Neural cell (in vitro differentiated cells): ENCODE measurements around the gene LRRC49. TPM values are rescaled to one million over a fixed set of nuclear protein-coding genes. Genes with fewer than 3 reads are reported as not detected.

Experiments
- H2AFZ ChIP-seq: fragments of 200-600, 300-800 bp; sonication (generic), shearing (Covaris generic); 2 replicates; pipeline ENCODE4 v1.6.0; 2014; ENCODE audit warnings: low read depth, mild to moderate bottlenecking, antibody characterized with exemption, low read length, moderate library complexity
- H3F3A ChIP-seq: fragments of 200-600 bp; shearing (Covaris generic); 2 replicates; pipeline ENCODE4 v1.6.1; 2016; ENCODE audit warnings: mild to moderate bottlenecking, moderate library complexity, mixed read lengths, antibody characterized with exemption, low read length; ENCODE audit not compliant: insufficient read depth, poor library complexity, severe bottlenecking
- H3K27ac ChIP-seq: fragments of 200-600, 300-800 bp; sonication (generic), shearing (Covaris generic); 2 replicates; pipeline ENCODE4 v1.5.1; 2014; ENCODE audit warnings: mild to moderate bottlenecking, low read length, moderate library complexity
- H3K27me3 ChIP-seq: fragments of 300-800, 200-600 bp; sonication (generic), shearing (Covaris generic); 2 replicates; pipeline ENCODE4 v1.6.0; 2014; ENCODE audit warnings: mild to moderate bottlenecking, low read depth, low read length, moderate library complexity; ENCODE audit not compliant: insufficient read depth
- H3K36me3 ChIP-seq: fragments of 300-800, 200-600 bp; sonication (generic), shearing (Covaris generic); 2 replicates; pipeline ENCODE4 v1.5.1; 2014; ENCODE audit warnings: mild to moderate bottlenecking, antibody characterized with exemption, low read length, moderate library complexity; ENCODE audit not compliant: insufficient read depth
- H3K4me2 ChIP-seq: fragments of 300-800, 200-600 bp; sonication (generic), shearing (Covaris generic); 2 replicates; pipeline ENCODE4 v1.6.0; 2014; ENCODE audit warnings: mild to moderate bottlenecking, low read length
- H3K4me3 ChIP-seq: fragments of 300-800, 200-600 bp; sonication (generic), shearing (Covaris generic); 2 replicates; pipeline ENCODE4 v1.5.1; 2014; ENCODE audit warnings: mild to moderate bottlenecking, low read length, moderate library complexity
- H3K79me2 ChIP-seq: fragments of 200-600 bp; shearing (Covaris generic); replicated peaks from 2 replicates; pipeline ENCODE4 v1.6.0; 2014; ENCODE audit warnings: mild to moderate bottlenecking, low read length, moderate library complexity; ENCODE audit not compliant: insufficient read depth
- H3K9ac ChIP-seq: fragments of 300-800, 200-600 bp; sonication (generic), shearing (Covaris generic); 2 replicates; pipeline ENCODE4 v1.6.1; 2016; ENCODE audit warnings: mild to moderate bottlenecking, low read length, mixed read lengths
- H3K9me2 ChIP-seq: fragments of 200-600 bp; shearing (Covaris generic); 2 replicates; pipeline ENCODE4 v1.6.1; 2016; ENCODE audit warnings: mild to moderate bottlenecking, low read length, mixed read lengths; ENCODE audit not compliant: insufficient read depth
- H3K9me3 ChIP-seq: fragments of 200-600, 300-800 bp; sonication (generic), shearing (Covaris generic); 2 replicates; pipeline ENCODE4 v1.6.1; 2016; ENCODE audit warnings: mild to moderate bottlenecking, mixed run types, low read length, moderate library complexity, mixed read lengths
- H4K20me1 ChIP-seq: fragments of 200-600 bp; shearing (Covaris generic); 2 replicates; pipeline ENCODE4 v1.6.1; 2016; ENCODE audit warnings: mild to moderate bottlenecking, mixed run types; ENCODE audit not compliant: insufficient read depth
- CTCF ChIP-seq: fragments of 450-650 bp; IDR thresholded peaks from 2 replicates; pipeline ENCODE4 v1.5.1; 2014; ENCODE audit warnings: antibody characterized with exemption, mild to moderate bottlenecking, moderate library complexity; ENCODE audit not compliant: poor library complexity, severe bottlenecking
- EP300 ChIP-seq: fragments of 450-650 bp; conservative IDR thresholded peaks from 2 replicates; pipeline ENCODE4 v1.6.1; 2014; ENCODE audit warnings: antibody characterized with exemption, mild to moderate bottlenecking, moderate library complexity; ENCODE audit not compliant: poor library complexity, severe bottlenecking
- EZH2 ChIP-seq: fragments of 200-600, 300-800 bp; shearing (Covaris generic), sonication (generic); IDR thresholded peaks from 2 replicates; pipeline ENCODE4 v1.6.1; 2014; ENCODE audit warnings: antibody characterized with exemption, low read length, borderline replicate concordance, mild to moderate bottlenecking; ENCODE audit not compliant: insufficient read depth, poor library complexity, severe bottlenecking
- MXI1 ChIP-seq: fragments of 450-650 bp; conservative IDR thresholded peaks from 2 replicates; pipeline ENCODE4 v1.6.1; 2014; ENCODE audit warnings: antibody characterized with exemption, mild to moderate bottlenecking; ENCODE audit not compliant: poor library complexity, severe bottlenecking
- POLR2AphosphoS5 ChIP-seq: IDR thresholded peaks from 2 replicates; pipeline ENCODE4 v1.6.1; 2012
- RAD21 ChIP-seq: fragments of 450-650 bp; conservative IDR thresholded peaks from 2 replicates; pipeline ENCODE4 v1.6.1; 2014; ENCODE audit warnings: antibody characterized with exemption, mild to moderate bottlenecking, moderate library complexity
- SMC3 ChIP-seq: fragments of 450-650 bp; conservative IDR thresholded peaks from 2 replicates; pipeline ENCODE4 v1.6.1; 2014; ENCODE audit warnings: antibody characterized with exemption, mild to moderate bottlenecking, moderate library complexity; ENCODE audit not compliant: poor library complexity
- TAF1 ChIP-seq: IDR thresholded peaks from 2 replicates; pipeline ENCODE4 v1.6.1; 2012; ENCODE audit warnings: low read depth
- polyA plus RNA-seq: library from polyadenylated mRNA; depleted of rRNA; stranded (reverse); fragments of >200 nt; gene quantifications from 2 replicates; pipeline ENCODE4 v1.2.3, GENCODE V29; 2014
- TF ChIP-seq, protein P1 (sequence below): IDR thresholded peaks from 2 replicates; pipeline ENCODE4 v1.6.1; 2012; ENCODE audit warnings: borderline replicate concordance

Gene LRRC49
- polyA plus RNA-seq, 1 donor from 2014 or later = 141 TPM

DNA sequence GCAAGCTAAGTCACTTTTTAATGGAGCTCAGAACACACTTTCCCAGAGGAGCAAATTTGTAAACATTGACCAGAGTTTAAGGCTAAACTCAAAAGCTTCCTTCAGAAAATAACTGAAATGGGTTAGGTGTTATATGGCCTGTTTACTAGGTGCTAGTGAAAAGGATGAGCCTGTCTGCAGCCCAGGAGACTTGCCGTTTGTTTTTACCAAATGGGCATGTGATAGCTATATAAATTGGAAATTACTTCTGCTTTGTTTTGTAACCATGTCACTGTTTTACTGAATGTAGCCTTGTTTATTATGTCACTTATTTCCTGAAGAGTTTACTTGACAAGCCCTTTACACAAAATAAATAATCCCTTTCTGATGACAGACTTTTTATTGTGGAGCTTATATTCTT lies 113.3 kb downstream of the LRRC49 start:
- Histone ChIP-seq H3K79me2 (no peaks in the 10 kb centered on the region), H4K20me1 (no peaks in the 10 kb centered on the region), H3K4me3 (no peak overlapping the region), H2AFZ (no peak overlapping the region), H3K9me2 (no peaks in the 10 kb centered on the region), H3F3A (peaks cover under 1% of the 10 kb centered on the region), H3K27me3 (no peaks in the 10 kb centered on the region), H3K4me2 (no peak overlapping the region), H3K9ac (no peak overlapping the region), H3K36me3 (no peaks in the 10 kb centered on the region), H3K9me3 (no peaks in the 10 kb centered on the region), H3K27ac (no peak overlapping the region)
- TF ChIP-seq POLR2AphosphoS5 = no peak
- no peak for TF ChIP-seq MXI1
- TF ChIP-seq, protein P1, sequence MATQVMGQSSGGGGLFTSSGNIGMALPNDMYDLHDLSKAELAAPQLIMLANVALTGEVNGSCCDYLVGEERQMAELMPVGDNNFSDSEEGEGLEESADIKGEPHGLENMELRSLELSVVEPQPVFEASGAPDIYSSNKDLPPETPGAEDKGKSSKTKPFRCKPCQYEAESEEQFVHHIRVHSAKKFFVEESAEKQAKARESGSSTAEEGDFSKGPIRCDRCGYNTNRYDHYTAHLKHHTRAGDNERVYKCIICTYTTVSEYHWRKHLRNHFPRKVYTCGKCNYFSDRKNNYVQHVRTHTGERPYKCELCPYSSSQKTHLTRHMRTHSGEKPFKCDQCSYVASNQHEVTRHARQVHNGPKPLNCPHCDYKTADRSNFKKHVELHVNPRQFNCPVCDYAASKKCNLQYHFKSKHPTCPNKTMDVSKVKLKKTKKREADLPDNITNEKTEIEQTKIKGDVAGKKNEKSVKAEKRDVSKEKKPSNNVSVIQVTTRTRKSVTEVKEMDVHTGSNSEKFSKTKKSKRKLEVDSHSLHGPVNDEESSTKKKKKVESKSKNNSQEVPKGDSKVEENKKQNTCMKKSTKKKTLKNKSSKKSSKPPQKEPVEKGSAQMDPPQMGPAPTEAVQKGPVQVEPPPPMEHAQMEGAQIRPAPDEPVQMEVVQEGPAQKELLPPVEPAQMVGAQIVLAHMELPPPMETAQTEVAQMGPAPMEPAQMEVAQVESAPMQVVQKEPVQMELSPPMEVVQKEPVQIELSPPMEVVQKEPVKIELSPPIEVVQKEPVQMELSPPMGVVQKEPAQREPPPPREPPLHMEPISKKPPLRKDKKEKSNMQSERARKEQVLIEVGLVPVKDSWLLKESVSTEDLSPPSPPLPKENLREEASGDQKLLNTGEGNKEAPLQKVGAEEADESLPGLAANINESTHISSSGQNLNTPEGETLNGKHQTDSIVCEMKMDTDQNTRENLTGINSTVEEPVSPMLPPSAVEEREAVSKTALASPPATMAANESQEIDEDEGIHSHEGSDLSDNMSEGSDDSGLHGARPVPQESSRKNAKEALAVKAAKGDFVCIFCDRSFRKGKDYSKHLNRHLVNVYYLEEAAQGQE = no peak
- TF ChIP-seq SMC3 = no peak
- TF ChIP-seq EZH2 = no peak
- no peak for TF ChIP-seq CTCF
- TF ChIP-seq RAD21 = no peak
- TF ChIP-seq TAF1 = no peak
- TF ChIP-seq EP300 = no peak

DNA sequence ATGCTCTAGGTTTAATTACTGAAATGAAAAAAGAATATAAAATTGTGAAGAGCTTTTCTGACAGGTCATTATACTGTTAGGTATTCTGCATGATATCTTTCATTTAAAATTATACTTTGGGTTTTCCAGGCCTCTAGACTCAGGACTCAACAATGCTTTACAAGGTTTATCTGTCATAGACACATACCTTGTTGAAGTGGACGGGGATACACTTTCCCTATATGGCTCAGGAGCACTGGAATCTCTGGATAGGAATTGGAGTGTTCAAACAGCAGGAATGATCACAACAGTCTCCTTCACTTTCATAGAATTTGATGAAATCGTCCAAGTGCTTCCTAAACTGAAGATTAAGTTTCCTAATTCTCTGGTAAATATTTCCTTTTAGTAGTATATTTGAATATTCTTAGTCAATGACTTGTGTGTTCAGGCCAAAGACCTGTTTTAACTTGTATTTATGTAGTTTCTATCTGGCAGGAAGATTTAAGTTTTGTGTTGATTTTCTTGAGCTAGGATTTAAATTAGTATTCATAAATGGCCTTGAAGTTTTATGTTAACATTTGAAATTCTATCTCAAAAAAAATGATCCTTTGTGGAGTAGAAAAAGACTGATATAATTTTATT lies 115.7 kb downstream of the LRRC49 start:
- Histone ChIP-seq H3K9ac (no peak overlapping the region), H3K9me2 (no peaks in the 10 kb centered on the region), H3K27ac (no peak overlapping the region), H4K20me1 (no peaks in the 10 kb centered on the region), H3K4me2 (no peak overlapping the region), H3K27me3 (no peaks in the 10 kb centered on the region), H3F3A (peaks cover 2% of the 10 kb centered on the region), H2AFZ (no peak overlapping the region), H3K9me3 (no peaks in the 10 kb centered on the region), H3K79me2 (no peaks in the 10 kb centered on the region), H3K36me3 (no peaks in the 10 kb centered on the region), H3K4me3 (no peak overlapping the region)
- TF ChIP-seq TAF1 = no peak
- no peak for TF ChIP-seq CTCF
- no peak for TF ChIP-seq POLR2AphosphoS5
- TF ChIP-seq, protein P1 = no peak
- TF ChIP-seq EP300 = no peak
- no peak for TF ChIP-seq SMC3
